GM11168 (cell line): ENCODE measurements around the gene LRIG2.

ENCODE experiments used
- in situ Hi-C: fragments of 300-500 bp; cut with MboI; formaldehyde crosslinking; loops from one replicate; pipeline ENCODE4 v1.12.0; 2022; ENCODE audit warnings: low sequenced_read_pairs; ENCODE audit not compliant: unreplicated experiment

The LRIG2 gene

GRCh38 chr1:113072757-113073478 lies at the start of gene LRIG2:
Gene LRIG2 (plus strand): TSS chr1:113073198. CDS start chr1:113073407, 209 bp downstream.
- in situ Hi-C loops = no loop called here

- in situ Hi-C loops = loop anchor here (10.0 kb wide), 1 partner anchor 139 kb away; no protein-coding TSS in a partner anchor
Measured at GRCh38 chr1:113023316-113023715, 49.7 kb upstream of the LRIG2 start.

DNA sequence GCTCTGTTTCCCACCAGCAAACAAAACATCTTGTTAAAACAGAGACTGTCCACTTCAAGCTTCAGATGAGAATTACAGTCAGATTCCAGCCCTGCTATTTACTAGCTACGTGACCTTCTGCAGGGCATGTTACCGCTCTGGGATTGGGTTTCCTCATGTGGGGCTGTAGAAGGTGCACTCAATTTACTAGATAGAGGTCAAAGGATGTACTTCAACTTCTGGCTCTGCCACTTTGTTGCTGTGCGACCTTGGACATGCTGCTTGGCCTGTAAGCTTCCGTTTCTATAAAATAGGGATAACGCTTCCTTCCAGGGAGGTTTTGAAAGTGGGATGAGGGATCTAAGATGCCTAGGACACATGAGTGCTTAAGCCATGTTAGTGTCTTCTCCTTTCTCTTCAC lies 46.0 kb upstream of the LRIG2 start:
- in situ Hi-C loops = loop anchor here (10.0 to 25.0 kb wide), 2 partner anchors 142 to 315 kb away; partner anchors contain the start of genes PPM1J and RHOC

DNA sequence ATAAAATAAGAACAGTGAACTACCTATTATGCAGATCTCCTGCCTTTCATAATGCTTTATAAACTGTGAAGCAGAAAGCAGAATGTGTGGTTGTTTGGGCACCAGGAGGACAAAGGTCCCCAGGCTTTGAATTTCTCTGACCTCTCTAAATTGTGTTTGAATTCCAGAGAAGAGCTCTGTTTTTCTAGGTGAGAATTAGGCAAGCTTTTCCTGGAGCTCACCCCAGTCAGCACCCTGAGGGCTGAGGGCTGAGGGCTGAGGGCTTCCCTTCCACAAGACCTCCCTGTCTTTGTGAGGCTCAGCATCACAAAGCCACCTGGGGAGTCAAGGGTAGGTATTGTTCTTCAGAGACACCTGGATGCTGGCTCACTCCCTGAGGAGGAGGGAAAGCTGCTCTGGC lies 45.5 kb upstream of the LRIG2 start:
- in situ Hi-C loops = loop anchor here (10.0 to 25.0 kb wide), 2 partner anchors 143 to 315 kb away; partner anchors contain the start of genes PPM1J and RHOC

- in situ Hi-C loops = loop anchor here (10.0 to 25.0 kb wide), 2 partner anchors 145 to 318 kb away; partner anchors contain the start of genes PPM1J and RHOC
Measured at GRCh38 chr1:113029822-113030221, 43.2 kb upstream of the LRIG2 start.

GRCh38 chr1:113031171-113031933 lies 41.6 kb upstream of the LRIG2 start:
- in situ Hi-C loops = loop anchor here (25.0 kb wide), 1 partner anchor 319 kb away; the partner anchor contains the start of genes PPM1J and RHOC

DNA sequence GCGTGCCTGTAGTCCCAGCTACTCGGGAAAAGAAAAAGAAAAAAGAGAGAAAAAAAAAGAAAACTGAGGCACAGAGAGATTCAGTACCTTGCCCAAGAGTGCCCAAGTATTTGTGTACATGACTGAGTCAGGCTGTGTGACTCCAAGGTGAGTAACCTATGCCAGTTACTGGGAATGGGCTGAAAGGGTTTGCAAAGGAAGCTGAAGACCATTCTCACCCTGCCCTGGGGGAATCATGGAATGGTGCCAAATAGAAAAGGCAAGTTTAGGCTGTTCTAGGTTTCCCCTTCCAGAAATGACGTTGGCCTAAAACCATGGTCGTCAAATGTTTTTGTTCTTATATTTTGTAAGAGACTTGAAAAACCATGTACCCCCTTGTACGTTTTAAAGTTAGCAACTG lies 37.9 kb upstream of the LRIG2 start:
- in situ Hi-C loops = loop anchor here (25.0 kb wide), 1 partner anchor 323 kb away; the partner anchor contains the start of genes PPM1J and RHOC

DNA sequence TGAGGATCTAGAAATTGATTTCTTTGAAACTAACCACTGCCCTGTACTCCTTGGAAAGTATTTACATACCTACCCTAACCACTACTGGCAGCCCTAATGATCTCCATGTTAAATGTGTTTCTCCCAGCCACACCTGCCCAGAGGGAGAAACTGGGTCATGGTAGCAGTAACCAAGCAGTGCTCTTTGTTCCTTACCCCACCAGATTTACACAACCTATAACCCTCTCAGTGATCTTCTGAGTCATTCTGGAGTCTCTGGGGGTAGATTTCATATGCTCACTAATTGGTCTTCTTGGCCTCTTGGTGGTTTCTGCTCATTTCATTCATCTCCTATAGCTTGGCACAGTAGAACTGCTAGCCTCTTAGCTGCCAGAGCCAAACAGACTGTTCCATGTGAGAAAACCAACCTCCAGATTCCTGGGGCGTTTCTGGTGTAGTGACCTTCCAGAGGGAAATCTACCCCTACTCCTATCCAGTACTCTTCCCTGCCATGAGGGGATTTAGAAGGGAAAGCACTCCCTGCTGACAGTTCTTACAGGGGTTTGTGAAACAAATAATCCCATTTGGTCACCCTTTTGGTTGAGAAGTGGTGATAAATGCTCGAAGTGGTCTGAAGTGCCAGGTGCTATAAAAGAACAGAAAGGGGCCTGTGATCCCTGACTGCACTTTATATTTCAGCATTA lies 36.2 kb upstream of the LRIG2 start:
- in situ Hi-C loops = loop anchor here (25.0 kb wide), 1 partner anchor 324 kb away; the partner anchor contains the start of genes PPM1J and RHOC

- in situ Hi-C loops = loop anchor here (25.0 kb wide), 1 partner anchor 328 kb away; the partner anchor contains the start of genes PPM1J and RHOC
Measured at GRCh38 chr1:113040041-113040440, 33.0 kb upstream of the LRIG2 start.

GRCh38 chr1:113040718-113041412 lies 32.1 kb upstream of the LRIG2 start:
- in situ Hi-C loops = loop anchor here (25.0 kb wide), 1 partner anchor 329 kb away; the partner anchor contains the start of genes PPM1J and RHOC

DNA sequence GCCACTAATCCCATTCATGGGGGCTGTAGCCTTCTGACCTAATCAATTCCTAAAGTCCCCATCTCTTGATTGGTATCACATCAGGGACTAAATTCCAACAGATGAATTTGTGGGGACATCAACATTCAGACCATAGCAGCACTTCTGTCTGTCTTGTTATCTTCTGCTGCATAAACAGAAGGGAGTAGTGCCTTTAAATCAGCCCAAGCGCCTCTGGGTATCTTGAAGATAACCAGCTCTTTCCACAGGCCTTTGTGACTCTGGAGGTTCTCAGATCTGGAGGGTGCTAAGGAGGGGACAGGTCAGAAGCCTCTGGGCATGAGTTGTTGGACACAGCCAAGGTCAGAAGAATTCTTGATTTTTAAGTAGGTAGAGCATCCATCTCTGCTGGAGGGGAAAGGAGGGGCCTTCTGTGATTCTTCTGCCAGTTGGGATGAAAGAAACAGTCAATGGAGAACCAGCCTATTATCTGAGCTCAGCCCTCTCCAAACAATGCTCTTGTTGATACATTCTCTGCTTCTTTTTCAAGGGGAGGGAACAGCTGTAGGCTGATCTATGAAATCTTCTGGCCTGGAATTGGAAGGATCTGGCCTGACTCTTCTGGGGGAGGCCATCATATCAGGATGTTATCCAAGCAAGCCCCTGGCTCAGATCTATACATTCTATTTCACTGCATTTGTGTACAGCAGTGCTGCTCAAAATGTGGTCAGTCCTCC lies 31.3 kb upstream of the LRIG2 start:
- in situ Hi-C loops = loop anchor here (25.0 kb wide), 1 partner anchor 329 kb away; the partner anchor contains the start of genes PPM1J and RHOC

GRCh38 chr1:113042285-113043143 lies 30.5 kb upstream of the LRIG2 start:
- in situ Hi-C loops = loop anchor here (25.0 kb wide), 1 partner anchor 330 kb away; the partner anchor contains the start of genes PPM1J and RHOC

- in situ Hi-C loops = loop anchor here (25.0 kb wide), 1 partner anchor 331 kb away; the partner anchor contains the start of genes PPM1J and RHOC
Measured at GRCh38 chr1:113043144-113043488, 29.9 kb upstream of the LRIG2 start.

DNA sequence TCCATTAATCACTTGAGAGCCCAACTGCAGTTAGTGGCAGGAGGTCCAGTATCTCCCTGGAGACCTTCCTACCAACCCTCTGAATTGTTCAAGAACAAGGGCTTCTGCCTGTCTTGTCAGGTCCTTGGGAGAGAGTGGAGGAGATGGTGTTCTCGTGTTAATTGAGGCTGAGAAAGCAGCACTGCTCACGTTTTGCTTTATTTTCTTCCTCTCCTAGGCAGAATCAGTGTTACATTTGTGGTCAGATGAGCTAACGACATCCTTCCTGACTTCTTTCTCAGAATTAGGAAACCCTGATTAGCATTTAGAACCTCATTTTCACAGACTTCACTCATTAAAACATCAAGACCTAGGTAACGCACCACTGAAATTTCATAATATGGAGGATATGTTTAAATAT lies 26.4 kb upstream of the LRIG2 start:
- in situ Hi-C loops = loop anchor here (25.0 kb wide), 1 partner anchor 334 kb away; the partner anchor contains the start of genes PPM1J and RHOC

DNA sequence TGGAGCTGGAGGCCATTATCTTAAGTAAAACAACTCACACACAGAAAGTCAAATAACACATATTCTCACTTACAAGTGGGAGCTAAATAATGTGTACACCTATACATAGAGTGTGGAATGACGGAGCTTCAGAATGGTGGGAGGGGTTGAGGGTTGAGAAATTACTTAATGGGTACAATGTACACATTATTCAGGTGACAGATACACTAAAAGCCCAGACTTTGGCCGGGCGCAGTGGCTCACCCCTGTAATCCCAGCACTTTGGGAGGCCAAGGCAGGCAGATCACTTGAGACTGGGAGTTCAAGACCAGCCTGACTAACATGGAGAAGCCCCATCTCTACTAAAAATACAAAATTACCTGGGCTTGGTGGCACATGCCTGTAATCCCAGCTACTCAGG lies 24.9 kb upstream of the LRIG2 start:
- in situ Hi-C loops = loop anchor here (25.0 kb wide), 1 partner anchor 336 kb away; the partner anchor contains the start of genes PPM1J and RHOC

DNA sequence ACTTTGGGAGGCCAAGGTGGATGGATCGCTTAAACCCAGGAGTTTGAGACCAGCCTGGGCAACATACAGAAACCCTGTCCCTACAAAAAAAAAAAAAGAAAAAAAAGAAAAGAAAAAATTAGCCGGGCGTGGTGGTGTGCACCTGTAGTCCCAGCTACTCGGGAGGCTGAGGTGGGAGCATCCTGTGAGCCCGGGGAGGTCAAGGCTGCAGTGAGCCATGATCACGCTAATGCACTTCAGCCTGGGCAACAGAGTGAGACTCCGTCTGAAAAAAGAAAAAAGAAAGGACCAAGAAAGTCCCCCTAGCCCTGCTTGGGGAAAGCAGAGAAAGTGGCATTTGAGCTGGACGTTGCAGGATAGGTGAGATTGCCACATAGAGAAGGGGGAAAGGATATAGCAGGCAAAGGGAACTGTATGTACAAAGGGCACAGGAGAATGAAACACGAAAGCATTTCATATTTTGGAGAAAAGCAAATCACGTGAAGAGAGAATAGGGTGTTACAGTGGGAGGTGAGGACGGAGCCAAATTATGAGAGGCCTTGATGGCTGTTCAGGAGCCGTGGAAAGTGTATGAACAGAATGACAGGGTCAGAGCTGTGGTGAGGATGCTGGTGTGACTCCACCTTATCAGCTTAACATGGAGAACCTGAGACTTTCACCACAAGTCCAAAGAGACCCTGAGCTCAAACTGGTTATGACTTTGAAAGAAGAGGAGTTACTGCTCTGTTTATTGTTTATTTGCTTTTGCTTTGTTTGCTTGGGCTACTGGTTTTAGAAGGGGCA lies 19.5 kb upstream of the LRIG2 start:
- in situ Hi-C loops = no loop called here

GRCh38 chr1:113055570-113055969 lies 17.4 kb upstream of the LRIG2 start:
- in situ Hi-C loops = no loop called here
